Stromal cell of bone marrow (primary cell): ENCODE data around the gene GRIK4.

ENCODE experiments used
- DNase-seq: peaks from one replicate; pipeline ENCODE4 v3.0.0-alpha.2; 2012; ENCODE audit warnings: low read depth

Gene GRIK4

DNA sequence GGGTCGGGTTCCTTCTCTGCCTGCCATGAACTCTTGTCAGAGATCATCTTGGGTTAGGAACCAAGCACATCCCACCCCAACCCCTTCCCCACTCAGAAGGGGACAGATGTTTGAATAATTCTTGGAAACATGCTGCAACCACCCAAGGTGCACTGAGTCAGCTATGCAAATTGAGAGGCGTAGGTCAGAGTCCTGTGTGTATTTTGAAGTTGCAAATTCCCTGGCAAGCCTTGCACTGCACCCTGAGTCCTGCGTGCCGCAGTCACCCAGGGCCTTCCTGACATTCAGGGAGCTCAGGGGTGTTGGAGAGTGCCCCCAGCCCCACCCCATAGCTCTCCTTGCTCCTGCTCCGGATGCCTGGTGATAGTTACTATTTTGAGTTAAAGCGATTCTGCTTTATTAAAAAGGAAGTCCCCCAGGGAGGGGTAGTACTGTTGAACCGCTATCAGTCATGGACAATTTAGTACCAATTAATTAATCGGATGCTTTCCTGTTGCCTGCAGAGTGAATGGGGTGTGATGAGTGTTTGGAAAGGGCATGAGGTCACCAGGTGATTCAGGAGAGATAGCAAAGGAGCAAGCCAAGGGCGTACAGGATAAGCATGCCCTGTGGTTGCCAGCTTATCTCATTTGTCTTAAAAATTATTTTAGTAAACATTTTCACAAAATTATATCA is 123.7 kb downstream of the GRIK4 start:
- DNase-seq, result no peak

DNA sequence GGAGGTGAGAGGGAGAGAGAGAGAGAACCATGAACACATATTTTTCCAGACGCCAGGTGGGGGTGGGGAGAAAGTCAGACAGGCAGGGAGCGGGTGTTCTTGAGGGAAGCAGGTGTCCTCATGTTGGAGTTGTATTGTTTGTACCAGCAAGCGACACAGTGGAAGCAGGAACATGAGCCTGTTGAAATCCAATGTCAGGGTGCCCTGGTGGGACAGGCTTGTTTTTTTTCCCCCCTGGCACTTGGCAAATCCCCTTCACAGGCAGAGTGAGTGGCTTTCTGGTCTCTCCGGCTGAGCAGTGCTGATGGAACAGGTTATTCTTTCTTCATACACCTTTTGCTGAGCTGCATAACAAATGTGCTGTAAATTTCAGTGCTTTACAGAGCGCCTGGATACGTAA is 125.6 kb downstream of the GRIK4 start:
- DNase-seq, result no peak

DNA sequence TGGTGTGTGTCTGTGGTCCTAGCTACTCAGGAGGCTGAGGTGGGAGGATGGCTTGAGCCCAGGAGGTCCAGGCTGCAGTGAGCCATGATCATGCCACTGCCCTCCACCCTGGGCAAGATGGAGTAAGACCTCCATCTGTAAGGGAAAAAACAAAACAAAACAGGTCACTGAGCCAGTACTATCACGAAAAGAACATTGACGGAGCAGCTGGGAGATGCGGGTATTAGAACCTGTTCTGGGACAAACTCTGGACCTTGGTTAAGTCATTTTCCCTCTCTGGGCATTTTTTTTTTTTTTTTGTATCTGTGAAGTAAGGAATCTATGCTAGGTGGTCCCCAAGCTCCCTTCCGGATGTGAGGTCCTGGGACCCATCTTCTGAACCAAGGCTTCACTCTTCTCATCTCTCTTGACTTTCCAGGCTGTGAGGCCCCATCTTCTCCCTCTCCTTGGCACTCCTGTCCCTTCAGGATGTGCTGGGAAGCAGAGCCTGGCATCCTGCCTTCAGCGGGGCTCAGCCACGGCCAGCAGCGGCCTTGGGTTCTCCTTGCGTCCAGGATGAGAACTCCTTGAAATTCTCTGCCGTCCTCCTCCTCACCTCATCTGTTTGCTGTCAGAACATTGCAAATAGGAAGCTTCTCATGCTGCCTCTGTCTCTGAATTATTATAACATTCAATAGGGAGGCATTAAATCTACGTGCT is 130.8 kb downstream of the GRIK4 start:
- DNase-seq, result no peak

DNA sequence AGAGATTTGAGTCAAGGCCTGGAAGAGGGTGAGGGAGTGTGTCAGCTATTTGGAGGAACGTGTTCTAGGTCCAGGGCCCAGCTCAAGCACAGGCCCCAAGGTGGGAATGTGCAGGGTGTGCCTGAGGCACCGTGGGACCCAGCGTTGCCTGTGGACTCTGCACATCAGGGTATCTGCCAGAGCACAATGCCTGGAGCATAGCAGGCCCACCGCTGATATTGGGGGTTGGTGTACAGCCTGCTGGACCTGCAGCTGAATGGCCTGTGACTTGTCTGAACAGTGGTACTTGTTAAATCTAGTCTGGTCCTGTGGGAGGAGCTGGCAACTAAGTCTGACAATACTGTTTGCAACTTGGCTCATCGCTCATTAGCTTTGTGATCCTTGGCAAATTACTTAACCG is 131.7 kb downstream of the GRIK4 start:
- DNase-seq, result no peak

DNA sequence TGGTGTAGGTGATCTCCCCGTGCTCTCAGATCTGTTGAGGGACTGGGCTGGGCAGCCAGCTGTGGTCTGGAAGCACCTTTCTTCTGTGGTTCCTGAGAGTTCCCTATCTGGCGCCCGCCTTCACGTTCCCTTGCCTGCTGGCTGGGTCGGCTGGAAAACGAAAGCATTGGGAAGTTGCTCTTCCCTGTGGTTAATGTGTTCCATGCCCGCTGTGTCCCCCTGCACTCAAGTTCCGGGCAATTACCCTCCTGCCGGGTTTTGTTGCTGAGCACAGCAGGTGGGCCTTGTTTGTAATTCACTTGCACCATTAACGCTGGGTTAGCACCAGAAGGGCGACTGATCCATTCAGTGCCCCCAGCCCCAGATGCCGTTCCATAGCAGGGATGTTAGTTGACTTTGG is 134.1 kb downstream of the GRIK4 start:
- no peak for DNase-seq

DNA sequence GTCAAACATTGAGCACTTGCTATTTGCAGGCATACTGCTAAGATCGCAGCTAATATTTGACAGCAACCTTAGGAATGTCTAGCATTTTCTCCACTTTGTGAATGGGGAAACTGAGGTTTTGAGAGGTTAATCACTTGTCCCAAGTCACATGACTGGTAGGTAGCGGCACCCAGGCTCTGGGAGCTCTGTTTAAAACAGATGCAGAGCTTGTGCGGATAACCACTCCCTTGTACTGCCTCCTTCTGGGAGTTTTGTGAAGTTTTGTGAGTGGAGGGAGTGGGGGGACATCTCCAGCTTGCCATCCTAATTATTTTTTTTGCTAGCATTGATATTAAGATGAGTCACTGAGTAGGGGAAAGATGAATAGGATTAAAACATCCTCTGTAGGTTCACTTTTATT is 134.7 kb downstream of the GRIK4 start:
- no peak for DNase-seq

DNA sequence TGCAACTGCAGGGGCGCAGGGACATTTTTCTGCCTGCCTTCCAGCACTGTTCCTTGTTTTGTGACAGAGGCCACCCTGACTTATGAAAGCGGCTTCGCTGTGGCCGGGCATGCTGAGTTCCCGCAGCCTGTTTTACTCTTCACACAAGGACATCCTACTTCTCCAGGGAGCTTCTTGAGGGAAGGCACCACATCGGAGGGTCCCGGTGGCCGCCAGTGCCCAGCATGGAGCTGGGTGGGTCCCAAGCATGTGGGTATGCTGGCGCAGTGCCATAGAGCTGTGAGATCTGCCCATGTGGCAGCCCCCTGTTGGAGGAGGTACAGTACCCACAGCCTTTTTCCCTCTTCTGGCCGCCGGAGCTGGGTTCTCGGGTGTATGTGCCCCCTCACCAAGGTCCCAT is 136.1 kb downstream of the GRIK4 start:
- no peak for DNase-seq

DNA sequence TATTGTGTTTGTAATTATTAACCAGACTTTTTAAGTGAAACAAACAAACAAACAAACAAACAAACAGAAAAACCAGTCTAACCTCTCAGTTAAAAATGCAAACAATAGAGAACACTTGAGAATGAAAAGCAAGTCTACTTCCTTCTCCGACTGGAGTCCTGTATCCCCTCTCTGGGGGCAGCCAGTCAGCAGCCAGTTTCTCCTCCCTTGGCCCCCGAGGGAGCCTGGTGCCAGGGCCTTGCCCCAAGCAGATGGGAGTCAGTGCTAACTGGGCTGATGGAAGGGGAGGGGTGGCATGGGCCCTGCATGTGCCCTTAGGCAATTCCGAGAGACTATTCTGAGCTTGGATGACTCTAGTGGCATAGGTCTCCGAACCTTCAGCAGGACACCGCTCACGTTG is 137.2 kb downstream of the GRIK4 start:
- DNase-seq, result no peak

DNA sequence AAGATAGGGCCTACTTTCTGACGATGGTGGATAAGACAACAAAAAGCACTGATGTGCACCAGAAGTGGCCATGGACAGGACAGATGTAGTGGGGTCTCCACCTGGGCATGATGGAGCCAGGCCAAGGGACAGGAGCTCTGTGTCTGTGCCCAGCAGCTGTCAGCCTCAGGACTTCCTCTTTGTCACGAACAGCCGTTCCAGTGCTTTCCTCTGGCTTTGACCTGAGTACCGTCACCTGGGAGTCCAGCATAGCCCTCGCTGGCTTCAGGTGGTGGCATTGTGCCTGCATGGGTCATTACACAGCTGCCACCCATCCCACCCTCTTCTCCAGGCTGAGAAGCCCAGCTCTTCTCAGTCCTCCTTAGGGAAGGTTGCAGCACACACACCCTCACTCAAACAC is 137.8 kb downstream of the GRIK4 start:
- DNase-seq, result no peak

DNA sequence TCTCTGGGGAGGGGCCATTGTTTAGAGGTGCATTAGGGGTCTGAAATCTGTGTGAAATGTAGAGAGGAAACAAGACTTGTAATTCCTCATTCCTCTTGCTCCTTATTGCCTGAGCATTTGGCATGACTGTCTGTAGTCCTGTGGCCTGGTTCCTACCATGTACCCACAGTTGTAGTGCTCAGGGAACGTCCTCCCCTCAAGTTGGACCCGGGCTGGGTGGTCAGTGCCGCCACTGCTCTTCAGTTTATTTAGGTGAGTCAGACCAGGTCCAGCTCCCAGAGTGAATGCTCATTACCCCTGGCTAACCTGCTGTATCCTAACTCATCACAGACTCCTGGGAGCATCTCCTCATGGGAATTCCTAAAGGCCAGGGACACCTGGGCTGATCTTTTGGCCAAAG is 139.8 kb downstream of the GRIK4 start:
- DNase-seq, result no peak

DNA sequence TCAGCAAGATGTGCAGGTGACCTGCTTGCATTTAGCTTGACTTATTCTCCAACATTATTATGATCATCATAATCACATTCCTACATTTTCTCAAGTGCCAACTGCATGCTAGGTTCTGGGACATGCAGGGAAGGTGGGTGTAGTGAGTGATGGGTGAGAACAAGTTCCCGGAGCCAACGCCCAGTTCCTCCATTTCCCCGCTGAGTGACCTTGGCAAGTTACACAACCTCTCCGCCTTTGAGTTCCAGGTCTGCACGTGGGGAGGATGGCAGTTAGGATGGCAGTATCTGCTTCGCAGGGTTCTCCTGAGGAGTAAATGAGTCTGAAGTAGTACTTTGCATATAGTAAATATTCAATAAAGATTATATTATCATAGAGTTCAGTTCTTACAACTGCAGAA is 140.3 kb downstream of the GRIK4 start:
- no peak for DNase-seq

DNA sequence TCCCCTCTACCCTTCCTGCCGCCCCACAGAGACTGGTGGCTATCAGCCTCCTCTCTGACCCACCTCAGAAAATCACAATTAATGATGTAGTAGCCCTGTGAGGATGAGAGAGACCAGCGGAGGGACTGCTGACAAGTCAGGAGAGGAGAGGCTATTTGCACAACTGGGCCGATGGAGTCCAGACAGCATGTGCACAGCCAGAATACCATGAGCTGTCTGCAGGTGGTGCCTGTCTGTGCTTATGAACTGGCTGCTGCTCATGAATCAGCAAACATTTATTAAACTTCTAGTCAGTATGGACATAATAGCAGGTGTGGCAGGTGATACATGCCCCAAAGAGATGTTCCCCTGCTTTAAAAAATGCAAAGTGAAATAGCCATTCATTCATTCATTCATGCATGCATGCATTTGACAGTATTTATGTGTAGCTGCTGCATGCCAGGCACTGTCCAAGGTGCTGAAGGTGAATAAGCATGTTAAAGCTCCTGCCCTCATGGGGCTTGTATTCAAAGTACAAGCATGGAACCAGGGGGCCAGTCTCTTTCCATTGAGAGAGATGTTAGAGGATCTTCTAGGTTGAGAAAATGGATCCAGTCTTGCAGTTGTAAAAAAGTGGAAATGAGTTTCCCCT is 141.3 kb downstream of the GRIK4 start:
- no peak for DNase-seq

DNA sequence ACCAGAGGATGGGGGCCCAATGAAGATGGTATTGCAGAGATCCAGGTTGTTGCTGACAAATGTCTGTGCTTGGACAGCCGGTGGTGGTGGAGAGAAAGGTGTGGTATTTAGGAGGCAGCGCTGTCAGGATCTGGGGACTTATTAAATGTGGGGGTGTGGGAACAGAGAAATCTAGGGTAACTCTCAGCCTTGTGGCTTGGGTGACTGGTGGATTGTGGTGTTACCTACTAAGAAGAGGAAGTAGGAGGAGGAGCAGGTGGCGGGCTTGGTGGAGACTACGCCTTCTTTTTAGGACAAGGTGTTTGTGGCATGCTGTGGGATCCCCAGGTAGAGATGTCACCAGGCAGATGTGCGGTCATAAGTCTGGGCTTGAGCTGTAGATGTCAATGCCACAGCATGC is 144.0 kb downstream of the GRIK4 start:
- no peak for DNase-seq

DNA sequence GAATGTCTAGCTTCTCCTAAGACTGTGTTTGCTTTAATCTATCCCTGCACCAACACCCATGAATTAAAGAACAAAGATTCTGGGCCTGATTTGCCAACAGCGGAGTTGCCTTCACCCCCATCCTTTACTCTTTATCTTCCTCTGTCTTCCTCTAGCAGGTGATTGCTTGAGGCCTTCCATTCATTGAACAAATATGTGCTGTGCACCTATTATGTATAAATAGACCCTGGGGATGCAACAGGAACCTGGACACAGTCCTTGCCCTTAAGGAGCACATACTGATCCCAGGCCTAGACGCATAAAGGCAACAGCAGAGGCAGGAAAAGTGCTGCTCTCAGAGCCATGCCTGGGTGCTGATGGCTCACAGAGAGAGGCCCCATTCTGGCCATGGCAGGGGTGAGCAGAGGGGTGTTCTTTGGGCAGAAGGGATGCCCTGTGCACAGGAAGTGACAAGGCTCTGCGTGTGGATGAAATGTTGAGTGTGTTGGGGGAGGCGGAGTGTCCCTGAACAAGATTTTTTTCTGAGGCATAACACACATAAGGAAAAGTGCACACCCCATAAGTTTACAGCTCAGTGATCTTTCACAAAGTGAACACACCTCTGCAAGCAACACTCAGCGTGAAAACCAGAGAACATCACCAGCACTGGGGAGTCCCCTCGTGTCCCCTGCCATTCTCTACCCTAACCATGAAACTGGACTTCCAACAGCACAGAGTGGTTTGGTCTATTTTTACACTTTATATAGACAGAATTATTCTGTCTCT is 145.9 kb downstream of the GRIK4 start:
- DNase-seq, result no peak

DNA sequence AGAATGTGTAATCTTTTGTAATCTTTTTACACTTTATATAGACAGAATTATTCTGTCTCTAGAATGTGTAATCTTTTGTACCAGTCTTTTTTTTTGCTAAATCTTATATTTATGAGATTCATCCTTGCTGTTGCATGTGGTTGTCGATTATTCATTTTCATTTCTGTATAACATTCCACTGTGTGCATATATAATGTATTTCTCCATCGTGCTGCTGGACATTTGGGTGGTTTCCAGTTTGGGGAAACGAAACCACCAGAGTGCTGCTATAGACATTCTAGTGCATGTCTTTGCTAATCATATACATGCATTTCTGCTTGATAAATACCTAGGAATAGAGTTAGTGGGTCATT is 146.5 kb downstream of the GRIK4 start:
- DNase-seq, result no peak

DNA sequence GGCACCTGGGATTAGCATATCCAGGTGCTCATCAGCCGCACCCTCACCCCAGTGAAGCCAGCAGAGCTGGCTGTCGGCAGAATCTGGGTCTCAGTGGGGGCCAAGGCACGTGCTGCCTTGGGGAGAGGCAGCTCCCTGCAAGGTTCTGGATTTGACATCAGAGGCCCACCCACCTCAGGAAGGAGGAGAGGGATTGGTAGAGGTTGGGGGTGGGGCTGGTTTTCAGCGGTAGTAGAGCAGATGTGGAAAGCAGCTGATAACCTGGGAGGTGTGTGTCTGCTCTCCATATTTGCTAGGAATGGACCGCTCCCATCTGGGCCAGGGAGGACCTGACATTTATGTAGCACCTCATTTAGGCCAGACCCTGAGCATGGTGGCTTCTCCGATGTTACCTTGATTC is 147.5 kb downstream of the GRIK4 start:
- DNase-seq, result no peak

DNA sequence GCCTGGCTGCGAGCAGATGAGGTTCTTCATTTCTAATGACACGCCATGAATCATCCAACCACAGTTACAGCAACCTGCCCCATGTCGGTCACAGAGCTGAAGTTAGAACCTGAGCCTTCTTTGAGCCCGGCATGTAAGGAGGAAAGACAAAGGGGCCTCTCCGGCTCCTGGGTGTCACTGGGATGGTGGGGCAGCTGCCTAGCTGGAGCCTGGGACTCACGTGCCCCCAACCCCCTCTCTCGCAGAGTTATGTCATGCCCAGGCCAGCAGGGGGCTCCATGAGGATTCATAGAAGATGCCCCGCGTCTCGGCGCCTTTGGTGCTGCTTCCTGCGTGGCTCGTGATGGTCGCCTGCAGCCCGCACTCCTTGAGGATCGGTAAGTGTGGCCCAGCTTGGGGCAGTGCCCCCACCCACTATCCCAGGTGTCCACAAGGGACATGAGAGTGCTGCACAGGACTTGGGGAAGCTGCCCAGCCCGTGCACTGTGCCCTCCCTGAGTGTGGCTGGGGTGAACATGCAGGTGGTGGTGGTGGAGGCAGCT is 148.5 kb downstream of the GRIK4 start:
- no peak for DNase-seq

DNA sequence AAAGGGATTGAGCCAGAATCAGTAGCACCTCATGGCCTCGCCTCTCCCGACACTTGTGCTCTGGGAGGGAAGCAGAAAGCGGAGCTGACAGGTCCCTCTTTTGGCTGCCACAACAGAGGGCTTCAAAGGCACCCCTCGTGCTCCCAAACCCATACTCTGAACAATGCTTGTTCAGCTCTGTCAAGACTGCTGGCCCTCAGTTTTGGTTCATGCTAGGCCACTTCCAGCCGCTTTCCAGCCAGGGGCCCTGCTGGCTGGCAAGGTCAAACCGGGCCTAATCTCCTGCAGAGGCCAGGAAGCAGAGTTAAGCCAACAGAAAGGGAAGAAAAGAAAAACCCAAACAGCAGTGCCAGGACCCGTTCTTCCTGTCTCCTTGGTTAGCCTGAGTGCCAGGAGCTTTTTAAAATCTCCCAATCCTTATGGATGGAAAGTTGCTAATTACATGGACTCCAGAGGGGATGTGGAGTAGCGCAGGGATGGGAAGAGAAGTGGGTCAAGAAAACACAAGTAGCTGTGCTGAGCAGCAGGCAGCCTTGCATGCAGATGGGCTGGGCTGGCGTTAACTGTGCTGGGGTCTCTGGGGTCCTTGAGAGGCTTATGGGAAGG is 150.6 kb downstream of the GRIK4 start:
- no peak for DNase-seq

DNA sequence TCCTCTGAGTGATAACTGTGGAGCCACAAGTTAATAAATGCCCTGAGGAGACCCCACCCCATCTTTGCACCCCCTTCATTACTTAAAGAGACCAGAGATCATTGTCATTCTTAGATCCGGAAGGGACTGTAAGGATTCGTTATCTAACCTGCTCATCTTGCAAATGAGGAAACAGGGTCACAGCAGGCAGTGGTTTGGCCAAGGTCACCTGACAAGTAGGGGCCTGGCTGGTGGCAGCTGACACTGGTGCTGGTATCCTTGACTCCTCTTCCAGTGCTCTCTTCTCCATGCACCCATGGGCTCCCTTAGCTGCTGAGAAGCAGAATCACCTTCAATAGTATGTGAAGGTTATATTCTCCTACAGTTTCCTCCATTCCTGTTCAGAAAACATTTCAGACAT is 151.6 kb downstream of the GRIK4 start:
- no peak for DNase-seq

DNA sequence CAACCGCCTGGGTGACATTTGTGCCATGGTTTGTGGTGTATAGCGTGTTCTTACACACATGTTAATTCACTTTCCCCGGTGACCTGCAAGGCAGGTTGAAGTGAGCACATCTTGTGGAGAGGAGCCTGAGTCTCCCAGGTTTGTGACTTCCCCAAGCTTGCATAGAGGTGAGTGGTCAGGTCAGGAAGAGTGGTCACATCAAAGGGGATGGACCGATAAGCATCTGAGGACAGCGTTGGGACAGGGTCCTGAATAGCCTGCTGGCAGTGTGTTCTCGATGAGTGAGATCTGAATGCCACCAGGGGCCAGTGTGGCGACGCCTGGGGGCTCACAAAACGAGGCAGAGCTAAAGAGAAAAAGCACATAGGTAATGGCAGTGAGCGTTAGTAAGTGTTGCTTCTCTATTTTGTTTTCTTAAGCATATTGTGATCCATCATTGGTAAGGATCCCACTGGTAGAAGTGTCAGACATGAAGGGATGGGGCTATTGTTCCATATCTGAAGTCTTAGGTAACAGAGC is 154.6 kb downstream of the GRIK4 start:
- no peak for DNase-seq

DNA sequence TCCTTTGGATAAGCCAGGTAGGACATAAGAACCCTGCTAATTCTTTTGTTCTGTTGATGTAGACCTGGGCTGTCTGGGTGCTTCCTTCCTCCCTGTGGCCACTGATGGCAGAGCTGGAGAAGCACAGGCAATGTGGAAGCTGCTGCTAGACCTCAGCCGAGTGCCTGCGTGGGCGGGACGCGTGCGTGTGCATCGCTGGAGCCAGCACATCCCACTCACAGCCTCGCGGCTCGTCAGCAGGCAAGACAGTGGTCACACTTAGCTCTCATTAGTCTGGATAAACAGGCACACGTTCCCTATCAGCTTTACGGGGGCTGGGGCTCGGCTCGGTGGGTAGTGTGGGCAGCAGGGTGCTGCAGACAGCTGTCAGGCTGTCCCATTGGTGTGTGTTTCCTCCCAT is 155.7 kb downstream of the GRIK4 start:
- DNase-seq, result no peak

DNA sequence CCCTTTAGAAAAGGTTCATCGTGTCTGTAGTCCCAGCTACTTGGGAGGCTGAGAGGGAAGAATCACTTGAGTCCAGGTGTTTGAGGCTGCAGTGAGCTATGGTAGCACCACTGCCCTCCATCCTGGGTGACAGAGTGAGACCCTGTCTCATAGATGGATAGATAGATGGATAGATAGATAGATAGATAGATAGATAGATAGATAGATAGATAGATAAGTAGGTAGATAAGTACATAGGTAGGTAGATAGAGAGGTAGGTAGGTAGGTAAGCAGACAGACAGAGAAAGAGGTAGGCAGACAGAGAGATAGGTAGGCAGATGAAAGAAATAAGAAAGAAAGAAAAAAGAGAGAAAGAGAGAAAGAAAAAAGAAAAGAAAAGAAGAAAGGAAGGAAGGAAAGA is 156.4 kb downstream of the GRIK4 start:
- no peak for DNase-seq
